Osteocyte (in vitro differentiated cells): ENCODE data around the gene CLIC1. TPM values are rescaled to one million over a fixed set of nuclear protein-coding genes. Genes with fewer than 3 reads are reported as not detected.

Source experiments
- DNase-seq: peaks from one replicate; pipeline ENCODE4 v3.0.0; 2021; ENCODE audit warnings: mixed read lengths; ENCODE audit not compliant: unreplicated experiment; ENCODE audit errors: extremely low spot score
- H3K27ac Mint-ChIP-seq: one replicate; pipeline ENCODE4 v1.8.0; 2021; ENCODE audit warnings: mild to moderate bottlenecking, mixed read lengths; ENCODE audit not compliant: unreplicated experiment
- H3K27me3 Mint-ChIP-seq: one replicate; pipeline ENCODE4 v1.8.0; 2021; ENCODE audit warnings: mixed read lengths; ENCODE audit not compliant: unreplicated experiment
- H3K36me3 Mint-ChIP-seq: one replicate; pipeline ENCODE4 v1.8.0; 2021; ENCODE audit warnings: mixed read lengths; ENCODE audit not compliant: unreplicated experiment
- H3K4me1 Mint-ChIP-seq: one replicate; pipeline ENCODE4 v1.8.0; 2021; ENCODE audit warnings: mixed read lengths; ENCODE audit not compliant: unreplicated experiment
- H3K4me3 Mint-ChIP-seq: one replicate; pipeline ENCODE4 v1.8.0; 2021; ENCODE audit warnings: mild to moderate bottlenecking, moderate library complexity, mixed read lengths; ENCODE audit not compliant: unreplicated experiment
- H3K9me3 Mint-ChIP-seq: one replicate; pipeline ENCODE4 v1.8.0; 2021; ENCODE audit warnings: mixed read lengths; ENCODE audit not compliant: unreplicated experiment
- total RNA-seq: library from RNA; stranded (reverse); gene quantifications from 2 replicates; pipeline ENCODE4 v1.2.1, GENCODE V29; 2021
- TF ChIP-seq, protein P1 (sequence below): fragments of 200-600 bp; sonication (generic); IDR thresholded peaks from 2 replicates; pipeline ENCODE4 v1.5.0; 2021; ENCODE audit warnings: antibody characterized with exemption, mild to moderate bottlenecking, moderate library complexity

Gene CLIC1
- total RNA-seq, 1 donor from 2014 or later, result 230 TPM

DNA sequence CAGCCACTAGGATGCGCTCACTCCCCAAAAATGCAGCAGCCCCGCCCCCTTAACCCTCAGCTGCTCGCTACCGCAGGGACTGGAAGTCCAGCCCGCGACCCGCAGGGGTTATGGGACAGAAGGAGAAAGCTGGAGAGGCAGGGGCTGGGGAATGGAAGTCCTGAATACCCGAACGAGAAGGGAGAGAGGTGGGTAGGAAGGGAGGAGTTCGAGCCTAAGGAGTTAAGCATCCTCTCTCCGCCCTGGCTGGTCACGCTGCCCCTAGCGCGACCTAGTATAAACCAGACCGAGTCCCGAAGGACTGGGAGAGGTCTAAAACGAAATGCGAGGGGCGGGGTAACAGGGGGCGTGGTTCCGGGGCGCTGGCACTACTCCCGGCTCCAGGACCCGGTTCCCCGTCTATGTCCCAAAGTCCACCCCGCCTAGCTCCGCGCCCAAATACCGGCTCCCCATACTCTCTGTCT lies 6.8 kb downstream of the CLIC1 start:
- Mint-ChIP-seq H3K27me3 (no peaks in the 10 kb centered on the region), H3K4me3 (peak overlapping the region; percentile 99), H3K4me1 (peaks cover 35% of the 10 kb centered on the region), H3K36me3 (peaks cover 43% of the 10 kb centered on the region), H3K9me3 (no peaks in the 10 kb centered on the region), H3K27ac (peak overlapping the region; percentile 95)
- TF ChIP-seq, protein P1, sequence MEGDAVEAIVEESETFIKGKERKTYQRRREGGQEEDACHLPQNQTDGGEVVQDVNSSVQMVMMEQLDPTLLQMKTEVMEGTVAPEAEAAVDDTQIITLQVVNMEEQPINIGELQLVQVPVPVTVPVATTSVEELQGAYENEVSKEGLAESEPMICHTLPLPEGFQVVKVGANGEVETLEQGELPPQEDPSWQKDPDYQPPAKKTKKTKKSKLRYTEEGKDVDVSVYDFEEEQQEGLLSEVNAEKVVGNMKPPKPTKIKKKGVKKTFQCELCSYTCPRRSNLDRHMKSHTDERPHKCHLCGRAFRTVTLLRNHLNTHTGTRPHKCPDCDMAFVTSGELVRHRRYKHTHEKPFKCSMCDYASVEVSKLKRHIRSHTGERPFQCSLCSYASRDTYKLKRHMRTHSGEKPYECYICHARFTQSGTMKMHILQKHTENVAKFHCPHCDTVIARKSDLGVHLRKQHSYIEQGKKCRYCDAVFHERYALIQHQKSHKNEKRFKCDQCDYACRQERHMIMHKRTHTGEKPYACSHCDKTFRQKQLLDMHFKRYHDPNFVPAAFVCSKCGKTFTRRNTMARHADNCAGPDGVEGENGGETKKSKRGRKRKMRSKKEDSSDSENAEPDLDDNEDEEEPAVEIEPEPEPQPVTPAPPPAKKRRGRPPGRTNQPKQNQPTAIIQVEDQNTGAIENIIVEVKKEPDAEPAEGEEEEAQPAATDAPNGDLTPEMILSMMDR, result peak; percentile 74
- peak; percentile 94 for DNase-seq

GRCh38 chr6:31728767-31729514 lies 7.4 kb downstream of the CLIC1 start, which contains the start of gene DDAH2:
TSS of gene DDAH2 (minus strand) at chr6:31729299. CDS start at chr6:31729161, 138 bp downstream.
- H3K9me3 Mint-ChIP-seq, result no peaks in the 10 kb centered on the region
- H3K4me1 Mint-ChIP-seq, result peaks cover 30% of the 10 kb centered on the region
- no peak for DNase-seq
- H3K36me3 Mint-ChIP-seq, result peaks cover 42% of the 10 kb centered on the region
- H3K27ac Mint-ChIP-seq, result peak within 1 kb of the TSS; percentile 95
- no peaks in the 10 kb centered on the region for H3K27me3 Mint-ChIP-seq
- TF ChIP-seq, protein P1, result no peak
- H3K4me3 Mint-ChIP-seq, result peak within 1 kb of the TSS; percentile 99

DNA sequence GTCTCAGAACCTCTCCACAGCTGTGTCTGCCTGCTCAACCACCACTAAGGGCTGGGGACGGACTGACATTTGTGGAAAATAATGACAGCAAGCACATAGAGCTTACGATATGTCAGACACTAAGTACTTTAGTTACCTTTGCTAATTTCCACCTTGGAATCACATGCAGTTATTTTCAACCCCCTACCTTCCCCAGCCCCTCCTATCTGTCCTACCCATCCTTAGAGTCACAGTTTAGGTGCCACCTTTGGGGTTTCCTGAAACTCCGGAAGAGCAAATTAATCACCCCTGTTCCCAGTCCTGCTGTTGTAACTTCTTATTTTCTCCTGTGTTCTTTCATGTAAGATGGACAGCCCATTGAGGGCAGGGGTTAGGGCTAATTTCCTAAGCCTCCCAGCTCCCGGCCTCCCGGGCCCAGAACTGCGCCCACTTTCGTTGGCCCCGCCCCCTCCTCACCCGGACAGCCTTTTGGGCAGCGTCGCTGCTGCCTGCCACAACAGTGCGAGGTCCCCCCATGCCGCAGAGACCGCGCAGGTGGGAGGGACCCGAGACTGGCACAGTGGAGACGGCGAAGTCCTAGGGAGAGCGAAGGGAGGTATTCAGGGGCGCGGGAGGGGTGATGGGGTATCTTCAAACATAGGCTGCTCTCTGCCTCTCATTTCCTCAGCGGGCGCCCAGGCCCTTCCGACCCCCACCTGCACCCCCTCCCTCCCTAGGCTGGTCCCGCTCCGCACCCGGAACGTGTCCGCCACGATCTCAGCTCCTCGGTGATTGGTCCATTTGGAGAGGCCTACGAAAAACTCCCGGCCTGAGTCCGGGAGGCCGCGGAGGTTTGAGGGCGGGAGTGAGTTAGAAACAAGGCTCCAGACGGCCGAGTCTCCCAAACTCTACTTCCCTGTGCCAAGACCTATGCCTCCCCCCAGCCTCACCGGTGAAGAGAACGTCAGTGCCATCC lies 8.3 kb downstream of the CLIC1 start:
- TF ChIP-seq, protein P1, result no peak

GRCh38 chr6:31727034-31727716 lies 9.2 kb downstream of the CLIC1 start:
- H3K4me1 Mint-ChIP-seq, result peaks cover 24% of the 10 kb centered on the region
- H3K4me3 Mint-ChIP-seq, result peak overlapping the region; percentile 53
- no peaks in the 10 kb centered on the region for H3K9me3 Mint-ChIP-seq
- no peak for DNase-seq
- TF ChIP-seq, protein P1, result no peak
- H3K27me3 Mint-ChIP-seq, result no peaks in the 10 kb centered on the region
- peaks cover 33% of the 10 kb centered on the region for H3K36me3 Mint-ChIP-seq
- no peak overlapping the region for H3K27ac Mint-ChIP-seq

More for the DNA sequence above, 8.3 kb downstream of the CLIC1 start:
- DNase-seq, result no peak
- Mint-ChIP-seq H3K36me3 (peaks cover 34% of the 10 kb centered on the region), H3K27me3 (no peaks in the 10 kb centered on the region), H3K9me3 (no peaks in the 10 kb centered on the region), H3K4me3 (peak overlapping the region; percentile 99), H3K27ac (no peak overlapping the region), H3K4me1 (peaks cover 25% of the 10 kb centered on the region)
